Sigmoid colon (tissue), 7 donors: ENCODE measurements around the gene ANK2. TPM values are rescaled to one million over a fixed set of nuclear protein-coding genes. Genes with fewer than 3 reads are reported as not detected.

Experiments
- DNase-seq: peaks from one replicate; pipeline ENCODE4 v3.0.0-alpha.2; 2019
- H3K27ac ChIP-seq, 4 donors: fragments of 200-600 bp; sonication (generic); one replicate each; pipeline ENCODE4 v1.5.1; 2016 to 2019; ENCODE audit warnings: mild to moderate bottlenecking in 1 of 4
- H3K27me3 ChIP-seq, 3 donors: fragments of 200-600 bp; sonication (generic); one replicate each; pipeline ENCODE4 v1.5.1; 2019; ENCODE audit warnings: mild to moderate bottlenecking in 1 of 3
- H3K36me3 ChIP-seq, 4 donors: fragments of 200-600 bp; sonication (generic); one replicate each; pipeline ENCODE4 v1.5.1; 2016 to 2019
- H3K4me1 ChIP-seq, 4 donors: fragments of 200-600 bp; sonication (generic); one replicate each; pipeline ENCODE4 v1.5.1; 2017 to 2019
- H3K4me3 ChIP-seq, 4 donors: fragments of 200-600 bp; sonication (generic); one replicate each; pipeline ENCODE4 v1.5.1; 2017 to 2019; ENCODE audit warnings: mild to moderate bottlenecking in 2 of 4, moderate library complexity in 1 of 4
- H3K9me3 ChIP-seq, 4 donors: fragments of 200-600 bp in 3 of 4; sonication (generic) in 3 of 4; one replicate each; pipeline versions ENCODE4 v1.5.1 to v1.6.1; 2013 to 2019
- EP300 ChIP-seq, 4 donors: sonication (generic); formaldehyde crosslinking; IDR thresholded peaks; one replicate each; pipeline ENCODE4 v1.6.1; 2017; ENCODE audit warnings: antibody characterized with exemption in 4 of 4
- POLR2A ChIP-seq, 2 donors: fragments of 450-650 bp; IDR thresholded peaks; one replicate each; pipeline ENCODE4 v1.6.1; 2016; ENCODE audit warnings: antibody characterized with exemption in 2 of 2, mild to moderate bottlenecking in 2 of 2, moderate library complexity in 2 of 2
- POLR2AphosphoS5 ChIP-seq, 4 donors: sonication (generic); formaldehyde crosslinking; IDR thresholded peaks; one replicate each; pipeline ENCODE4 v1.6.1; 2017; ENCODE audit warnings: antibody characterized with exemption in 4 of 4
- WGBS, 2 donors: extraction: QIAGEN DNeasy Blood & Tissue Kit; methylation state at CpG; one replicate each; pipeline ENCODE4 v1.1.7; 2013; 5-methylcytosine and 5-hydroxymethylcytosine counted together
- intact Hi-C: fragments of 100-400 bp; cut with DNase I; formaldehyde crosslinking; loops from one replicate; pipeline ENCODE4 v1.15.1; 2023
- polyA plus RNA-seq, 3 donors: library from polyadenylated mRNA; stranded (reverse); fragments of 200-250 nt; gene quantifications; one replicate each; pipeline ENCODE4 v1.2.3, GENCODE V29; 2013
- total RNA-seq, 4 donors: library from RNA; depleted of rRNA; stranded (reverse); fragments of >200 nt; gene quantifications; one replicate each; pipeline ENCODE4 v1.1.0, GENCODE V29; 2016
- TF ChIP-seq, protein P1 (sequence below), 4 experiments: fragments of 450-650 bp in 3 of 4; fragments of 200-600 bp in 1 of 4; IDR thresholded peaks; one replicate each; pipeline ENCODE4 v1.5.1; 2016 to 2019; ENCODE audit warnings: antibody characterized with exemption in 4 of 4, mild to moderate bottlenecking in 3 of 4, moderate library complexity in 2 of 4
- donor health status: healthy with polysubstance abuse.
- donor health status: Bipolar disorder and iron deficiency.
- donor health status: healthy.

The ANK2 gene
- total and polyA plus RNA-seq, 7 donors = 1.4 to 141 (median 69.8) TPM

DNA sequence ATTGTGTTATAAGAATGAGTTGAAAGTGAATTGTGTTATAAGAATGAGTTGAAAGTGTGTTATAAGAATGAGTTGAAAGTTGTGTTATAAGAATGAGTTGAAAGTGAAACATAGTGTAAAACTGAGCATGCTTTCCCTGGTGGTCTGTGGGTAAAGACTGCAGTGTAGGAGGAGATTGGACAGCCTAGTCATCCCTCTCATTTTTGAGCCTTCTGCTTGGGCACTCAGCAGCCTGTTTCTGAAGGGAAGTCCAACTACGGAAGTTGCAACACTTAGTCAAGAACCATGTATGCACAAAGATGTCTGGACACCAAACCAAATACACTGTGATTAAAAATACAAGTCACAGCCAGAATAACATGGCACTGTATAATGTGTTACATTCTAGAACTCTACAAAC lies 72.6 kb downstream of the ANK2 start:
- 92 to 95% methylated on average over 1 of the region's 1 CpG for WGBS, 2 donors
- intact Hi-C loops = no loop called here
- H3K27ac ChIP-seq = no peak overlapping the region
- H3K4me3 ChIP-seq = no peak overlapping the region
- H3K4me1 ChIP-seq = peaks cover 0 to under 1% (median 0%) of the 10 kb centered on the region in 4 donors
- no peaks in the 10 kb centered on the region for H3K9me3 ChIP-seq
- no peaks in the 10 kb centered on the region for H3K36me3 ChIP-seq
- DNase-seq = no peak
- TF ChIP-seq, protein P1, sequence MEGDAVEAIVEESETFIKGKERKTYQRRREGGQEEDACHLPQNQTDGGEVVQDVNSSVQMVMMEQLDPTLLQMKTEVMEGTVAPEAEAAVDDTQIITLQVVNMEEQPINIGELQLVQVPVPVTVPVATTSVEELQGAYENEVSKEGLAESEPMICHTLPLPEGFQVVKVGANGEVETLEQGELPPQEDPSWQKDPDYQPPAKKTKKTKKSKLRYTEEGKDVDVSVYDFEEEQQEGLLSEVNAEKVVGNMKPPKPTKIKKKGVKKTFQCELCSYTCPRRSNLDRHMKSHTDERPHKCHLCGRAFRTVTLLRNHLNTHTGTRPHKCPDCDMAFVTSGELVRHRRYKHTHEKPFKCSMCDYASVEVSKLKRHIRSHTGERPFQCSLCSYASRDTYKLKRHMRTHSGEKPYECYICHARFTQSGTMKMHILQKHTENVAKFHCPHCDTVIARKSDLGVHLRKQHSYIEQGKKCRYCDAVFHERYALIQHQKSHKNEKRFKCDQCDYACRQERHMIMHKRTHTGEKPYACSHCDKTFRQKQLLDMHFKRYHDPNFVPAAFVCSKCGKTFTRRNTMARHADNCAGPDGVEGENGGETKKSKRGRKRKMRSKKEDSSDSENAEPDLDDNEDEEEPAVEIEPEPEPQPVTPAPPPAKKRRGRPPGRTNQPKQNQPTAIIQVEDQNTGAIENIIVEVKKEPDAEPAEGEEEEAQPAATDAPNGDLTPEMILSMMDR (IDR thresholded peaks at IDR 0.05) = no peak
- TF ChIP-seq POLR2A (IDR thresholded peaks at IDR 0.05) (no peak), POLR2AphosphoS5 (IDR thresholded peaks at IDR 0.05) (no peak), EP300 (IDR thresholded peaks at IDR 0.05) (no peak)
- H3K27me3 ChIP-seq = no peaks in the 10 kb centered on the region

DNA sequence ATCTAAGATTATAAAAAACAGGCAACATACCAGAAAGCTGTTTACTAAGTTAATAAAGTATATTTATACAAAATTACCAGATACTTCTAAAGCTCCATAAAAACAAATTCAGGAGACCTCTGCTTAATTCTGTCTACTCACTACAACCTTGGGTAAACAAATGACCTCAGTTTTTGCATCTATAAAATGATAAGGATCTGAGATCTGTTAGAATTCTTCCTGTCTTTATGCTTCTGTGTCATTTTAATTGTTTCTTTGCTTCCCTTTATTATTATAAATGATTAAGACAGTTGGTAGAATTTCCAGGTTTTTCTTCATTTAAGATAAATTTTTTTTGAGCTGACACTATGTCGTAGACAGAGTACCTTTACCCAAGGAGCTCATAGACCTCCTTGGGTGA lies 76.0 kb downstream of the ANK2 start:
- no peaks in the 10 kb centered on the region for H3K27me3 ChIP-seq
- no peaks in the 10 kb centered on the region for H3K36me3 ChIP-seq
- no peak for TF ChIP-seq POLR2AphosphoS5 (IDR thresholded peaks at IDR 0.05)
- DNase-seq = no peak
- no peaks in the 10 kb centered on the region for H3K4me1 ChIP-seq
- no peak overlapping the region for H3K27ac ChIP-seq
- intact Hi-C loops = no loop called here
- no peaks in the 10 kb centered on the region for H3K9me3 ChIP-seq
- H3K4me3 ChIP-seq = no peak overlapping the region
- WGBS, 2 donors = 26 to 53% methylated on average over 1 of the region's 1 CpG

DNA sequence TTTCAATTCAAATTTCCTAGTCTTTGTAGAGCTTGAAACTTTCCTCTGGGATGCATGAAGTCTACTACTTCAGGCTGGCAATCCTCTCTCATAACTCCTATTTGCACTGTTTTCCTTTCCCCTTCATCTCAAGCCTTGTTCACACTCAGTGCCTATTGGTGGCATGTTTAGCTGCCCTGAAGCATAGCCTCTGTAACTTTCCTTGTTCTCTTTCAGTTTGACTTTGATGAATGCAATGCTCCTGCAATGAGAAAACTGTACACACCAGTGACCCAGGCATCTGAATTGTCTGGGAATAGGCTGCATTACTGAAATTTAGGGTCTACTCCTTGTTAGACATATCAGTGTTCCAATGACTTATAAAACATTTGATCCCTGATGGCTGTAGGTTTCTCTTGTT lies 81.7 kb downstream of the ANK2 start:
- no peak for DNase-seq
- Histone ChIP-seq H3K9me3 (no peaks in the 10 kb centered on the region), H3K27me3 (no peaks in the 10 kb centered on the region), H3K4me1 (no peaks in the 10 kb centered on the region), H3K4me3 (no peak overlapping the region), H3K36me3 (no peaks in the 10 kb centered on the region), H3K27ac (no peak overlapping the region)
- TF ChIP-seq, protein P1 (IDR thresholded peaks at IDR 0.05) = no peak
- no peak for TF ChIP-seq EP300 (IDR thresholded peaks at IDR 0.05)
- no peak for TF ChIP-seq POLR2AphosphoS5 (IDR thresholded peaks at IDR 0.05)
- TF ChIP-seq POLR2A (IDR thresholded peaks at IDR 0.05) = no peak
- intact Hi-C loops = no loop called here

DNA sequence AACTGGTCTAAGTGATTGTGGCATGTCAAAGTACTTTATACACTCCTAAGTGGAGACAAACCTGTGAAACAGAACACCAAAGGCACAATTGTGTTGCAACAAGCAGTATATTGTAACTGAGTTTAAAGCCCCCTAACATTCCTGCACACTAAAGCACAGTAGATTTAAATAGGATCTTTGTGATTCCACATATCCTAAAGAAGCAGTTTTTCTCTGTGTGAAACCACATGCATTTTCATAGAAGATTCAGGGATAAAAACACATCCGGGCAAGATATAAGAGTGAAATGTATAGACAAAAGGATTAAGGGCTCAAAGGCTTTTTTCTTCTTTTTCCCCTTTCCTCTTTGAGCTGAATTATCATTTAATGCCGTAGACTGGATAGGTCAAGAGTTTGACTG lies 82.2 kb downstream of the ANK2 start:
- no peak for DNase-seq
- Histone ChIP-seq H3K27me3 (no peaks in the 10 kb centered on the region), H3K27ac (no peak overlapping the region), H3K4me3 (no peak overlapping the region), H3K4me1 (no peaks in the 10 kb centered on the region), H3K9me3 (no peaks in the 10 kb centered on the region), H3K36me3 (no peaks in the 10 kb centered on the region)
- TF ChIP-seq, protein P1 (IDR thresholded peaks at IDR 0.05) = no peak
- TF ChIP-seq POLR2A (IDR thresholded peaks at IDR 0.05) (no peak), POLR2AphosphoS5 (IDR thresholded peaks at IDR 0.05) (no peak), EP300 (IDR thresholded peaks at IDR 0.05) (no peak)
- intact Hi-C loops = no loop called here
- 81 to 86% methylated on average over 2 of the region's 2 CpGs for WGBS, 2 donors

DNA sequence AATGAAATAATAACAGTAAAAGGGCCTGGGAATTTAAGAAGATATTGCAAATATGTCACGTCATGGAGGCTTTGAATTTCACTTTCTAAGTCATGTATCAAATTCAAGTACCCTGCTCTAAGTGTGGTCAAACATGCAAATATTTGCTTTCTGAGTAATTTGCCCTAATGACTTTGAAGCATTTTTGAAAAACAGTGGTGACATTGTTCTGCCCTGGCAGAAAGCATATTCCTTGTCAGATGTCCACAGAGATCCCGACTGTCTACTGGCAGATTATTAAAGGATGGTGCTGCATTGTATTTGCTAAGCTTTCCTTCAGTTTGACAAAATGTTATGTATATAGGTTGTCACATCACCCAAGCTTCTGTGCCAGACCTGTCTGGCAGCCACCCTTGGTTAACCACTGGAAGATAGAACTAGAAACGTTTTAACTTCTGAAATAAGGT lies 92.5 kb downstream of the ANK2 start:
- no peak for DNase-seq
- H3K9me3 ChIP-seq = no peaks in the 10 kb centered on the region
- H3K36me3 ChIP-seq = no peaks in the 10 kb centered on the region
- intact Hi-C loops = no loop called here
- no peak overlapping the region for H3K4me3 ChIP-seq
- peaks cover 0 to 19% (median 5%) of the 10 kb centered on the region in 4 donors for H3K4me1 ChIP-seq
- 7 to 45% methylated on average over 3 of the region's 3 CpGs for WGBS, 2 donors
- no peaks in the 10 kb centered on the region for H3K27me3 ChIP-seq
- H3K27ac ChIP-seq = no peak overlapping the region
- TF ChIP-seq POLR2AphosphoS5 (IDR thresholded peaks at IDR 0.05) = no peak
- TF ChIP-seq EP300 (IDR thresholded peaks at IDR 0.05) = no peak

DNA sequence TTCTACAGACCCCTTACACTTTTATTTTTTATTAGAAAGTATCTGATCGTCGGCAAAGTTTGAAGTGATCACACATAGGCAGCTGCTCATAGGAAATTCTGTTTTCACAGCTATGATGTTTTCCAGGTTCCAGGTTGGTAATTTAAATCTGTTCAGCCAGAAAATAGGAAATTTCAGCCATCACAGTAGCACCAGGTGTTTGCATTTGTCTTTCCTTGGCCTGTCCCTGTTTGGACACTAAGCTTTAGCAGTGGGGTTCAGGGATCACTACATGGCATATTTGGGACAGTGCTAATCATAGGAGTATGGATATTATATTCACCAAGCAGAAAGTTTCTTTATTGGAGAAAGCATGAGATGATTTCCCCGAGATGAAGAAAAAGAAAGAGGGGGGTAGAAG lies 92.9 kb downstream of the ANK2 start:
- no peaks in the 10 kb centered on the region for H3K36me3 ChIP-seq
- TF ChIP-seq, protein P1 (IDR thresholded peaks at IDR 0.05) = no peak
- TF ChIP-seq POLR2A (IDR thresholded peaks at IDR 0.05) (no peak), POLR2AphosphoS5 (IDR thresholded peaks at IDR 0.05) (no peak), EP300 (IDR thresholded peaks at IDR 0.05) (no peak)
- no peak for DNase-seq
- H3K4me1 ChIP-seq = peaks cover 0 to 24% (median 6%) of the 10 kb centered on the region in 4 donors
- no peaks in the 10 kb centered on the region for H3K9me3 ChIP-seq
- intact Hi-C loops = no loop called here
- WGBS, 2 donors = 75 to 81% methylated on average over 3 of the region's 3 CpGs
- H3K4me3 ChIP-seq = no peak overlapping the region
- no peaks in the 10 kb centered on the region for H3K27me3 ChIP-seq
- no peak overlapping the region for H3K27ac ChIP-seq
